Pancreas (tissue), 10 donors: ENCODE data around the gene FKBP1A. TPM values are rescaled to one million over a fixed set of nuclear protein-coding genes. Genes with fewer than 3 reads are reported as not detected.

ENCODE experiments used
- ATAC-seq, 4 donors: fragments of 200-7000 bp; cut with Tn5 transposase; one replicate each; pipeline versions ENCODE4 v1.8.0 to v1.9.1; 2020; ENCODE audit warnings: mild to moderate bottlenecking in 4 of 4, moderate library complexity in 4 of 4
- DNase-seq, 6 donors: peaks; one replicate each; pipeline ENCODE4 v3.0.0-alpha.2; 2020
- FAIRE-seq: peaks from 2 replicates; lab custom pipeline; 2012; peaks lifted over from hg19 to GRCh38; lab: Jason Lieb, UNC
- H3K27ac ChIP-seq, 4 donors: fragments of 200-600 bp; sonication (generic); 1 replicate in 3 of 4; 2 replicates in 1 of 4; pipeline versions ENCODE4 v1.5.0 to v1.8.0; 2020
- H3K27me3 ChIP-seq, 4 donors: fragments of 200-600 bp; one replicate each; pipeline ENCODE4 v1.8.0; 2021
- H3K36me3 ChIP-seq, 3 donors: fragments of 200-600 bp; sonication (generic) in 1 of 3; one replicate each; pipeline versions ENCODE4 v1.5.0 to v1.8.0; 2020 to 2021
- H3K4me1 ChIP-seq, 3 donors: fragments of 200-600 bp; one replicate each; pipeline ENCODE4 v1.8.0; 2021
- H3K4me3 ChIP-seq, 4 donors: fragments of 200-600 bp; sonication (generic) in 2 of 4; one replicate each; pipeline versions ENCODE4 v1.5.0 to v1.8.0; 2020 to 2021
- H3K9me3 ChIP-seq, 4 donors: fragments of 200-600 bp; one replicate each; pipeline ENCODE4 v1.8.0; 2021
- CTCF ChIP-seq, 4 donors: fragments of 200-600 bp; sonication (generic) in 3 of 4; IDR thresholded peaks; one replicate each; pipeline versions ENCODE4 v1.5.0 to v1.8.0; 2021; ENCODE audit warnings: antibody characterized with exemption in 4 of 4
- WGBS, 2 donors: extraction: QIAGEN DNeasy Blood & Tissue Kit; methylation state at CpG; one replicate each; pipeline ENCODE4 v1.1.7; 2013; 5-methylcytosine and 5-hydroxymethylcytosine counted together
- intact Hi-C, 3 donors: fragments of 100-400 bp; cut with DNase I; formaldehyde crosslinking; loops; one replicate each; pipeline versions ENCODE4 v1.11.1 to v1.14.2; 2022
- polyA plus RNA-seq, 2 donors: library from polyadenylated mRNA; stranded (reverse); fragments of 200-250 nt; gene quantifications; one replicate each; pipeline ENCODE4 v1.2.3, GENCODE V29; 2013
- total RNA-seq, 6 donors: library from RNA; stranded (reverse); fragmentation: NEBNext Ultra II Directional in 4 of 6; extraction: Animal tissue kit (Norgen Biotek cat#: 25700) in 4 of 6; gene quantifications; one replicate each; pipeline versions ENCODE4 v1.2.1 to v1.2.4, GENCODE V29; 2021 to 2023
- donor health status: healthy with polysubstance abuse.
- donor health status: DM: no; HTN: no; CAD: no; lungs with moderate emphysema.
- donor health status: DM: no; HTN: no; CAD: no.
- donor health status: control.
- donor health status: control.
- donor health status: Bipolar disorder and iron deficiency.
- donor health status: DM: yes; HTN: yes; CAD: no.
- donor health status: DM: no; HTN: no; CAD: no.
- donor health status: DM: no; HTN: no; CAD: no.
- donor health status: DM: yes; HTN: yes; CAD: no.

Gene FKBP1A
- total and polyA plus RNA-seq, 8 donors, result 40.2 to 104 (median 67.3) TPM

DNA sequence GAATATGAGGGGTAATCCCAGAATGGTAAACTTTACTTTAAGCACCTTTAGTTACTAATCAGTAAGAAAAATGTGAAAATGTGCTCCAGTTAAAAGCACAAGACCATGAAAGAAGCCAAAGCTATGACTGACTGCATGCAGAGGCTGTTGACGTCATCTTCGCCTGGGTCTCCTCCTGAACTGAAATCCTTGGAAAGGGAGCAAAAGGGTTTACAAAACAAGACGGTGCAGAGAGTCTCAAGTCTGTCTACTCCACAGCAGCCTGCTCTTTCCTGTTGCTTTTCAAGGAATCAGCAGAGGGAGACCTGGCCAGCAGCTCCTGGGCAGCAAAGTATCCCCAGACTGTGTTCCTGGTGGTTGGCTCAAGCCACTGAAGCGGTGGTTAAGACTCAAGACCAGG is 10.2 kb downstream of the FKBP1A start:
- TF ChIP-seq CTCF (IDR thresholded peaks at IDR 0.05), result no peak
- ATAC-seq (peak in 1 of 4 donors; percentile 5), FAIRE-seq (no peak), DNase-seq (no peak)
- Histone ChIP-seq H3K4me3 (no peak overlapping the region), H3K9me3 (no peaks in the 10 kb centered on the region), H3K27me3 (no peaks in the 10 kb centered on the region), H3K36me3 (no peaks in the 10 kb centered on the region), H3K27ac (no peak overlapping the region), H3K4me1 (peaks cover 27 to 49% (median 42%) of the 10 kb centered on the region in 3 donors)
- WGBS, 2 donors, result 75 to 78% methylated on average over 4 of the region's 4 CpGs
- intact Hi-C loops, result loop anchor here in 1 of 3 donors (10.0 kb wide), 1 partner anchor 48 kb away; no protein-coding TSS in a partner anchor

- no peaks in the 10 kb centered on the region for H3K36me3 ChIP-seq
- peaks cover 20 to 50% (median 42%) of the 10 kb centered on the region in 3 donors for H3K4me1 ChIP-seq
- no peak overlapping the region for H3K27ac ChIP-seq
- intact Hi-C loops, result loop anchor here in 1 of 3 donors (10.0 kb wide), 1 partner anchor 47 kb away; no protein-coding TSS in a partner anchor
- no peak for DNase-seq
- TF ChIP-seq CTCF (IDR thresholded peaks at IDR 0.05), result no peak
- H3K27me3 ChIP-seq, result no peaks in the 10 kb centered on the region
- no peaks in the 10 kb centered on the region for H3K9me3 ChIP-seq
- H3K4me3 ChIP-seq, result no peak overlapping the region
- ATAC-seq, result peak; percentile 29 to 67 (median 62)
- FAIRE-seq, result no peak
- WGBS, 2 donors, result 40 to 43% methylated on average over 6 of the region's 6 CpGs
Observed at GRCh38 chr20:1381753-1382591, 10.9 kb downstream of the FKBP1A start.

DNA sequence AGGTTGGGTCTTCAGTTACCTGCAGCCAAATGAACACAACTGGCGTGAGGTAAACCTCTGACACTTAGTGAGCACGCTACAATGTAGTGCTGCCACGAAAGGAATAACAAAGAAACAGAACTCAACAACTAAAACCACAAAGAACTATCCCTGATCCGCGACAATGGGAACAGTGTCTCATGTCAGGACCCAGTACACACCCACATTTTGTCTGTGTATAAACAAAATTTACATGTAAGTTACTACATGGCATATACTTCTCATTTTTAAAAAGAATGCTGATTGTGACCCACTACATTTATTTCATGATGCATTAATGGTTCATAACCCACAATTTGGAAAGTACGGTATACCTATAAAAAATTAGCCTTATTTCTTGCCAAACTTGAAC is 14.1 kb downstream of the FKBP1A start:
- H3K9me3 ChIP-seq, result no peaks in the 10 kb centered on the region
- WGBS, 2 donors, result 87% methylated on average over 6 of the region's 6 CpGs
- no peak overlapping the region for H3K27ac ChIP-seq
- peaks cover 14 to 36% (median 35%) of the 10 kb centered on the region in 3 donors for H3K4me1 ChIP-seq
- TF ChIP-seq CTCF (IDR thresholded peaks at IDR 0.05), result no peak
- no peak for FAIRE-seq
- no peak for DNase-seq
- no peaks in the 10 kb centered on the region for H3K27me3 ChIP-seq
- no peaks in the 10 kb centered on the region for H3K36me3 ChIP-seq
- intact Hi-C loops, result no loop called here
- no peak for ATAC-seq
- no peak overlapping the region for H3K4me3 ChIP-seq

GRCh38 chr20:1377984-1378734 is 14.7 kb downstream of the FKBP1A start:
- H3K4me1 ChIP-seq, result peaks cover 8 to 31% (median 31%) of the 10 kb centered on the region in 3 donors
- no peaks in the 10 kb centered on the region for H3K36me3 ChIP-seq
- DNase-seq (no peak), FAIRE-seq (no peak), ATAC-seq (no peak)
- H3K27ac ChIP-seq, result no peak overlapping the region
- intact Hi-C loops, result no loop called here
- 65 to 72% methylated on average over 6 of the region's 6 CpGs for WGBS, 2 donors
- TF ChIP-seq CTCF (IDR thresholded peaks at IDR 0.05), result no peak
- H3K4me3 ChIP-seq, result no peak overlapping the region
- no peaks in the 10 kb centered on the region for H3K27me3 ChIP-seq
- no peaks in the 10 kb centered on the region for H3K9me3 ChIP-seq
